PC-3 (cell line): ENCODE data around the gene AXDND1.
"Not testable (repeated sequence)": the region's sequence is repeated elsewhere in the genome, so short reads cannot be mapped to it uniquely, and the experiment has no call there.

Experiments used
- EZH2 ChIP-seq: fragments of 300-600 bp; sonication (generic); IDR thresholded peaks from one replicate; pipeline ENCODE4 v1.6.1; 2017; ENCODE audit warnings: antibody characterized with exemption, mild to moderate bottlenecking, low read length; ENCODE audit not compliant: unreplicated experiment
- EZH2phosphoT487 ChIP-seq: fragments of 300-600 bp; sonication (generic); IDR thresholded peaks from 2 replicates; pipeline ENCODE4 v1.6.1; 2018; ENCODE audit warnings: mild to moderate bottlenecking, antibody characterized with exemption, low read length, borderline replicate concordance
- TF ChIP-seq, protein P1 (sequence below): fragments of 300-600 bp; sonication (generic); conservative IDR thresholded peaks from 2 replicates; pipeline ENCODE4 v1.5.1; 2017; ENCODE audit warnings: antibody characterized with exemption, low read depth, mild to moderate bottlenecking, low read length

DNA sequence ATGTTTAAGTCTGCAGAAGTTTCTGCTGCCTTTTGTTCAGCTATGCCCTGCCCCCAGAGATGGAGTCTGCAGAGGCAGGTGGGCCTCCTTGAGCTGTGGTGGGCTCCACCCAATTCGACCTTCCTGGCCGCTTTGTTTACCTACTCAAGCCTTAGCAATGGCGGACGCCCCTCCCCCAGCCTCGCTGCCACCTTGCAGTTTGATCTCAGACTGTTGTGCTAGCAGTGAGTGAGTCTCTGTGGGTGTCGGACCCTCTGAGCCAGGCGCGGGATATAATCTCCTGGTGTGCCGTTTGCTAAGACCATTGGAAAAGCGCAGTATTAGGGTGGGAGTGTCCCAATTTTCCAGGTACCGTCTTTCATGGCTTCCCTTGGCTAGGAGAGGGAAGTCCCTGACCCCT, 99.9 kb downstream of the AXDND1 start:
- TF ChIP-seq, protein P1, sequence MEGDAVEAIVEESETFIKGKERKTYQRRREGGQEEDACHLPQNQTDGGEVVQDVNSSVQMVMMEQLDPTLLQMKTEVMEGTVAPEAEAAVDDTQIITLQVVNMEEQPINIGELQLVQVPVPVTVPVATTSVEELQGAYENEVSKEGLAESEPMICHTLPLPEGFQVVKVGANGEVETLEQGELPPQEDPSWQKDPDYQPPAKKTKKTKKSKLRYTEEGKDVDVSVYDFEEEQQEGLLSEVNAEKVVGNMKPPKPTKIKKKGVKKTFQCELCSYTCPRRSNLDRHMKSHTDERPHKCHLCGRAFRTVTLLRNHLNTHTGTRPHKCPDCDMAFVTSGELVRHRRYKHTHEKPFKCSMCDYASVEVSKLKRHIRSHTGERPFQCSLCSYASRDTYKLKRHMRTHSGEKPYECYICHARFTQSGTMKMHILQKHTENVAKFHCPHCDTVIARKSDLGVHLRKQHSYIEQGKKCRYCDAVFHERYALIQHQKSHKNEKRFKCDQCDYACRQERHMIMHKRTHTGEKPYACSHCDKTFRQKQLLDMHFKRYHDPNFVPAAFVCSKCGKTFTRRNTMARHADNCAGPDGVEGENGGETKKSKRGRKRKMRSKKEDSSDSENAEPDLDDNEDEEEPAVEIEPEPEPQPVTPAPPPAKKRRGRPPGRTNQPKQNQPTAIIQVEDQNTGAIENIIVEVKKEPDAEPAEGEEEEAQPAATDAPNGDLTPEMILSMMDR = not testable (repeated sequence)
- not testable (repeated sequence) for TF ChIP-seq EZH2, EZH2phosphoT487
